Gastroesophageal sphincter (tissue), 3 donors: ENCODE data around the gene RBM12.

Source experiments
- EP300 ChIP-seq: sonication (generic); formaldehyde crosslinking; IDR thresholded peaks from one replicate; pipeline ENCODE4 v1.6.1; 2017; ENCODE audit warnings: antibody characterized with exemption, mild to moderate bottlenecking
- POLR2A ChIP-seq, 2 donors: fragments of 450-650 bp; IDR thresholded peaks; one replicate each; pipeline ENCODE4 v1.6.1; 2017; ENCODE audit warnings: antibody characterized with exemption in 2 of 2, mild to moderate bottlenecking in 2 of 2, moderate library complexity in 1 of 2
- POLR2AphosphoS5 ChIP-seq: sonication (generic); formaldehyde crosslinking; IDR thresholded peaks from one replicate; pipeline ENCODE4 v1.6.1; 2017; ENCODE audit warnings: antibody characterized with exemption
- TF ChIP-seq, protein P1 (sequence below), 4 experiments: fragments of 200-600 bp in 2 of 4; fragments of 450-650 bp in 2 of 4; sonication (generic) in 1 of 4; IDR thresholded peaks; one replicate each; pipeline ENCODE4 v1.5.1; 2017 to 2019; ENCODE audit warnings: antibody characterized with exemption in 4 of 4, mild to moderate bottlenecking in 2 of 4, moderate library complexity in 2 of 4

DNA sequence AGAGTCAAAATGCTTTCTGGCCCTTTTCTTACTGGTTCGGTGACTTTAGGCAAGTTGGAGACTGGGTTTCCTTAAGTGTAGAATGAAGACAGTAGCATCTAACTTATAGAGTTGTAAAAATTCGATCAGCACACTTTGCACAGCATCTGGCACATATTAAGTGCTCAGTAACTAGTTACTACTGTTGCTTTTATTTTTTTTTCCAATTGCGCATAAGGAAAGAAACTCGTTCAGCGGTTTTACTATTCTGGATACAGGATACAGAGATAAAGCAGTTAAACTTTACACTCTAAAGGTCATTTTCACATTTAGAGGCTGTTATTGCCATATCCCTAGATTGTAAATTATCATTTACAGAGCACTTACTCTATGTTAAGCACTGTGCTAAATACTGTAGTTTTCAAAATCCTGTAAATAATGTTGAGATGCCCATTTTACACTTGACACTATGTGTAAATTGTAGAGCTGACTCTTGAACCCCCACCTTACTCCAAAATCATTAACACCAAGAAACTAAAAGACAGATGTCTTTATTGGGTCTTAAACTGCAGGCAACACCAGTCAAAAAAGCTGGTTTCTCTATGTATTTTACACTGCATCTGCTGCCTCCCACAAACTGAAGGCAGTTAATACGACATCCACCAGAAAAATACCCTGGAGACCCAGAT, 35.4 kb upstream of the RBM12 start:
- TF ChIP-seq, protein P1, sequence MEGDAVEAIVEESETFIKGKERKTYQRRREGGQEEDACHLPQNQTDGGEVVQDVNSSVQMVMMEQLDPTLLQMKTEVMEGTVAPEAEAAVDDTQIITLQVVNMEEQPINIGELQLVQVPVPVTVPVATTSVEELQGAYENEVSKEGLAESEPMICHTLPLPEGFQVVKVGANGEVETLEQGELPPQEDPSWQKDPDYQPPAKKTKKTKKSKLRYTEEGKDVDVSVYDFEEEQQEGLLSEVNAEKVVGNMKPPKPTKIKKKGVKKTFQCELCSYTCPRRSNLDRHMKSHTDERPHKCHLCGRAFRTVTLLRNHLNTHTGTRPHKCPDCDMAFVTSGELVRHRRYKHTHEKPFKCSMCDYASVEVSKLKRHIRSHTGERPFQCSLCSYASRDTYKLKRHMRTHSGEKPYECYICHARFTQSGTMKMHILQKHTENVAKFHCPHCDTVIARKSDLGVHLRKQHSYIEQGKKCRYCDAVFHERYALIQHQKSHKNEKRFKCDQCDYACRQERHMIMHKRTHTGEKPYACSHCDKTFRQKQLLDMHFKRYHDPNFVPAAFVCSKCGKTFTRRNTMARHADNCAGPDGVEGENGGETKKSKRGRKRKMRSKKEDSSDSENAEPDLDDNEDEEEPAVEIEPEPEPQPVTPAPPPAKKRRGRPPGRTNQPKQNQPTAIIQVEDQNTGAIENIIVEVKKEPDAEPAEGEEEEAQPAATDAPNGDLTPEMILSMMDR (IDR thresholded peaks at IDR 0.05) = no peak
- TF ChIP-seq POLR2AphosphoS5 (no peak), POLR2A (IDR thresholded peaks at IDR 0.05) (no peak), EP300 (no peak)
